NCI-H82 treated with DMSO at 0.1 percent for 48 hours (cell line): Measurements from ENCODE around the gene ZNF839.
"Not testable (repeated sequence)": the region's sequence is repeated elsewhere in the genome, so short reads cannot be mapped to it uniquely, and the experiment has no call there.

Experiments
- DNase-seq: peaks from one replicate; lab custom pipeline; 2025; ENCODE audit not compliant: unreplicated experiment; lab: John Stamatoyannopoulos, UW

Gene ZNF839

GRCh38 chr14:102341566-102341965, 22.0 kb downstream of the ZNF839 start:
- DNase-seq: no peak

DNA sequence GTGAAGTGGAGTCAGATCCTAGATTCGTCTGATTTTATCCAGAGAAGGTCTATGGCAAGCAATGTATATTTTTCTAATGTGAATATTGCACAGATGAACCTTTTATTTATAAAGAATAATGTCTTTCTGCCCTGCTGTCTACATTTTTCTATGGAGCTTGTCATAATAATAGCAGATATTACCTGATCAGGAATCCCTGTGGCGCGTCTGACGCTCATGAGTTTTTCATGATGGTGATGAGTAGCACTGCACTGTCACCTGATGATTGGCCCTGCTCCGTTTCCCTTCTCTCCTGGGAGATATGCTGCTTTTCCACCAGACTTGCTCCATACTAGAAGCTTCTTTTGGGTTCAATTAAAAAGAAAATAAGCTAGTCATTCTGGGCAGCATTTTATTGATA, 22.7 kb downstream of the ZNF839 start:
- no peak for DNase-seq

DNA sequence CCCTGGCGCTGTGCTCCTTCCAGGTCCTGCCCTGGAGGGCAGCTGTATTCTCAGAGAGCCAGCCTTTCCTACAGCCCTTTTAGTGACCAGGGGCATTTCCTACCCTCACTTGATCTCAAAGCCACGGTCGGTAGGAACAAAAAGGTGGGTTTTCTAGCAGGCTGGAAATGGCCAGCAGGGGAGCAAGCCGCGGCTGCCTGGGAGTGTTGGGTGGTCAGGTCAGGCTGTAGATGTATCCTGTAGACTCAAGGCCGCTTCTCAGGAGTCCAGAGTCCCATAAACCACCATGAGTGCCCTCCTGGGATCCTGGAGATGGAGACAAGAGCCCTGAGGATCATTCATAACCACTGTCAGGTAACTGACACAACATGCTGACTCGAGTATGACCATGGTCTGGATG, 24.5 kb downstream of the ZNF839 start:
- DNase-seq: no peak

- DNase-seq: no peak
Observed at GRCh38 chr14:102344485-102344884, 24.9 kb downstream of the ZNF839 start.

GRCh38 chr14:102345232-102345631, 25.7 kb downstream of the ZNF839 start:
- DNase-seq: no peak

- no peak for DNase-seq
Observed at GRCh38 chr14:102346645-102347044, 27.1 kb downstream of the ZNF839 start.

DNA sequence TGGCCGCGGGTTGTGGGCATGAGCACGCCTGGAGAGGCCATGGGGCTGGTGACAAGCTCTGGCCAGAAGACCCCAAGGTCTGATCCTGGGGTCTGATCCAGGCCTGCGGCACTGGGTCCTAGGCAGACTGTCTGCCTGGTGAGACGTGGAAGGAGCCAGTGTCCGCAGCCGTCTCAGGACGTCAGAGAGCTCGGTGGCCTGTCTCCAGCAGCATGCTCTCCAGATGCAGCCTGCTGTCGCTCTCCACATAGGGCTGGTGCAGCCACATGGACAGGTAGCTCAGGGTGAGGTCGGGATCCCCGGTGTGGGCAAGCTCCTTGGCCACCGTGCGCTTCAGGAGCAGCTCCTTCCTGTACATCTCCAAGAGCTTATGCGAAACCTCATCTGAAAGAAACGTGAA, 28.8 kb downstream of the ZNF839 start:
- DNase-seq: no peak

DNA sequence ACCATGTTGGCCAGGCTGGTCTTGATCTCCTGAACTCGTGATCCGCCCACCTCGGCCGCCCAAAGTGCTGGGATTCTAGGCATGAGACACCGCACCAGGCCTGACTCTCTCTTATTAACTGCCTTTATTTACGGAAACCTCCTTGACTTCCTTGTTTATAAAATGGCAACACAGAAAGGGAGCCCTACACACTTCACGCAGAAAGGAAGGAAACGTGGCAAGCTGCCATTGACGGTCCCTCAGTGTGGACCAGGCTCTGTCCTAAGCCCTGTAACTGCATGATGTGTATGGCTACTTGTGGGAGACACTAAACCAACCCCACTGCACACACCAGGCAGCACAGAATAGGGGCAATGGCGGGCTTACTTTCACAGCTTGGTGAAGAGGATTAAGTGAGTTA, 31.5 kb downstream of the ZNF839 start:
- no peak for DNase-seq

- not testable (repeated sequence) for DNase-seq
Observed at GRCh38 chr14:102351593-102351992, 32.0 kb downstream of the ZNF839 start.

DNA sequence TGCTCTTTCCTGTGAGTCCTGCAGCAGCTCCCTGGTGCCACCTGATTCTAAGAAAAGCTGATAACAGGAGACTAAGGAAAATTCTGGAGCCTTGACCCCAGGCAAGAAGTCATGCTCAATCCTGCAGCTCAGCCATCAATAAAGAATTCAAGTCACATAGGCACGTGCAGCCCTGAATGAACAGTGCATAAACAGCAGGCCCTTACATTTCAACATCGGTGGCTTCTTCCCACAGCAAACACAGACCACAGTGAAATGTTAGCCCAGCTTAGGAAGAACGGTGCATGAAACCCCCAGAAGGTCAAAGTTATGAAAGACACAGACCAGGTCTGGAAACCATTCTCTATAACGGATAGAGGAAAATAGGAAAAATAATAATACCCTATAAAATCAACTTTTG, 32.7 kb downstream of the ZNF839 start:
- DNase-seq: no peak

GRCh38 chr14:102353126-102353619, 33.6 kb downstream of the ZNF839 start:
- DNase-seq: no peak

DNA sequence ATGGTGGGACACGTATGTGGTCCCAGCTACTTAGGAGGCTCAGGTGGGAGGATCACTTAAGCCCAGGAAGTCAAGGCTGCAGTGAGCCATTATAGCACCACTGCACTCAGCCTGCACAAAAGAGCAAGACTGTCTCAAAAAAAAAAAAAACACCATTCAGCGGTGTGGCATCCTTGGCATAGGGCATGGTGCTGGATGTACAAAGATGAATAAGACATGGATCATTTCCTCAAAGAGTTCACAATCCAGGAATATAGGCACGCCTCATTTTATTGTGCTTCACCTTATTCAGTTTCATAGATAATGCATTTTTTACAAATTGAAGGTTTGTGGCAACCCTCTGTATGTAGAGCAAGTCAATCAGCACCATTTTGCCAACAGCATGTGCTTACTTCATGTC, 36.7 kb downstream of the ZNF839 start:
- DNase-seq: no peak

DNA sequence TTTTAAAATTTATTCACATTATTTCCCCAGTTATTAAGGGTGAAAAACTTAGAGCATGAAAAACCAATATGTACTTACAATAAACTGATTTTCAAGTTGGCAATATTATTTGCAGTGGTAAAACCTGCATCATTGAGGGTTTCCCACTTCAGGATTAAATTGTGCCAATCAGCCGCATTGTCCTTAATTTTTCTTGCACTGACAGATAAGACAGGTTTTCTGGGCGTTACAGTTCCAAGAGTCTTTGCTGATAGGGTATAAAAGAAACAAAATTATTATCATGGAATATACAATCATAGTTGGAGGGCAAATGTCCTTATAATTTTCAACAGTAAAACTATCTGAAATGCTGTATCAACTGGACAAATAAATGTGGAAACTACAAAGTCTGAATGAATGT, 39.8 kb downstream of the ZNF839 start:
- DNase-seq: no peak

- DNase-seq: no peak
Observed at GRCh38 chr14:102360388-102360787, 40.8 kb downstream of the ZNF839 start.

DNA sequence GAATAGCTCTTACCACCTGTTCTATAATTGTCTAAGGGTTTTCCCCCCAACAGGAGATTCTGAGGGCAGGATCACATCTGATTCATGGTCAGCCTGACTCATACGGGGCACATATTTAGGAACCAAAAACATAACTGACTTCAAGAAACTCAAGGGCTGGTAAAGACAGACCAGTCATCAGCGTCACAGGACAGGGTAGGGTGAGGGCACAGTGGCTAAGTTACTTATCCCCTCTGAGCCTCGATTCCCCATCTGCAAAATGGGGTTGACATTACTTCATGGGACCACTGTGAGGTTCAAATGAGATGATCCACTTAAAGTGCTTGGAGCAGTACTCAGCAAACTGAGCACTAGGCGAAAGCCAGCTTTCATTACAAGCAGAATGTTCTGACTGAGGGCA, 42.5 kb downstream of the ZNF839 start:
- DNase-seq: no peak

DNA sequence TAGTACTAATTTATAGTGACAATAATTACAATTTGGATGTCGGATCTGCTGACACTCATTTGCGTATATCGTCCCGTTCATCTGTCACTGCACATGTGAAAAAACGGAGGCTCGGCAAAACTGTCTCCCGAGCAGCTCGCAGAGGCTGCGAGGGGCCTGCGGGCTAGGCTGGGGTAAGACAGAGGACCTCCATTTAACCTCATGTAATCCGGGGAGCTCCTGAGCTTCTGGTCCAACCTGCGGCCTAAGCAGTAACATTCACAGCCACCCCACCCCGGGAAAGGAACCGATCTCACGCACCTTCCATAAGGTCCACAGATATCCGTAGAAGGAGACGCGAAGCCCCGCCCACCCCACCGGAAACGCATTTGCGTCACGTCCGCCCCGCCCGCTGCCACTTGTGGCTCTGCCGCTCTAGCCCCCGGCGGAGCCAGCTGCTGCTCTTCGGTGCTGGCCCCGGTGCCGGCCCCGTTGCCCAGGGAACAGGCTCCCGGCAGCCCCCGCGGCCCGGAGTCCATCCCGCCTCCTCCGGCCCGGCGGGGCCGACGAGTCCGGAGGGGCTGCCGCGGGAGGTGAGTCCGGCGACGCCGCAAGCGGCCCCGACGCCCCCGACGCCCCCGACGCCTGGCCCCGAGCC, 43.1 kb downstream of the ZNF839 start, which contains the start of the genes CINP and TECPR2:
TSS of gene CINP (minus strand) at position 346 of the 637 bp plus-strand sequence. CDS start at position 307, 39 bp downstream.
TSS of gene TECPR2 (plus strand) at position 397 of the 637 bp plus-strand sequence. CDS start 13,781 bp downstream, outside the sequence.
- peak; percentile 68 for DNase-seq

- DNase-seq: peak; percentile 12
Observed at GRCh38 chr14:102363182-102363943, 43.8 kb downstream of the ZNF839 start.

- DNase-seq: no peak
Observed at GRCh38 chr14:102370305-102370809, 50.8 kb downstream of the ZNF839 start.

- no peak for DNase-seq
Observed at GRCh38 chr14:102371361-102371760, 51.8 kb downstream of the ZNF839 start.

- no peak for DNase-seq
Observed at GRCh38 chr14:102373110-102373509, 53.6 kb downstream of the ZNF839 start.

GRCh38 chr14:102374264-102374663, 54.7 kb downstream of the ZNF839 start:
- no peak for DNase-seq

GRCh38 chr14:102375119-102375518, 55.6 kb downstream of the ZNF839 start:
- DNase-seq: no peak
